Psoas muscle (tissue), 8 donors: ENCODE results near the gene MAML3. TPM values are rescaled to one million over a fixed set of nuclear protein-coding genes. Genes with fewer than 3 reads are reported as not detected.

Source experiments
- ATAC-seq, 4 donors: fragments of 200-7000 bp; cut with Tn5 transposase; one replicate each; pipeline ENCODE4 v1.9.1; 2020; ENCODE audit warnings: moderate library complexity in 3 of 4, mild to moderate bottlenecking in 2 of 4
- DNase-seq, 2 donors: peaks; one replicate each; pipeline ENCODE4 v3.0.0-alpha.2; 2020
- H3K27ac ChIP-seq: fragments of 200-600 bp; one replicate; pipeline ENCODE4 v1.8.0; 2022
- H3K27me3 ChIP-seq, 3 donors: fragments of 200-600 bp in 1 of 3; one replicate each; pipeline versions ENCODE4 v1.6.1 to v1.8.0; 2013 to 2022; ENCODE audit warnings: low read length in 2 of 3, mild to moderate bottlenecking in 2 of 3, moderate library complexity in 1 of 3; ENCODE audit not compliant: insufficient read depth in 3 of 3
- H3K36me3 ChIP-seq, 2 donors: fragments of 200-600 bp in 1 of 2; one replicate each; pipeline versions ENCODE4 v1.6.1 to v1.8.0; 2013 to 2022; ENCODE audit warnings: low read depth in 1 of 2, mild to moderate bottlenecking in 1 of 2, moderate library complexity in 1 of 2; ENCODE audit not compliant: insufficient read depth in 1 of 2
- H3K4me1 ChIP-seq: fragments of 200-600 bp; one replicate; pipeline ENCODE4 v1.8.0; 2022
- H3K4me3 ChIP-seq: fragments of 200-600 bp; one replicate; pipeline ENCODE4 v1.8.0; 2022; ENCODE audit warnings: mild to moderate bottlenecking
- H3K9me3 ChIP-seq: fragments of 200-600 bp; one replicate; pipeline ENCODE4 v1.8.0; 2022
- WGBS, 3 donors: extraction: QIAGEN DNeasy Blood & Tissue Kit; methylation state at CpG; one replicate each; pipeline versions ENCODE4 v1.1.6 to v1.1.7; 2013; 5-methylcytosine and 5-hydroxymethylcytosine counted together
- intact Hi-C, 2 donors: fragments of 100-400 bp; cut with DNase I; formaldehyde crosslinking; loops; one replicate each; pipeline versions ENCODE4 v1.11.0 to v1.14.2; 2022
- polyA plus RNA-seq, 3 donors: library from polyadenylated mRNA; stranded (reverse); fragments of 200-250 nt; gene quantifications; one replicate each; pipeline ENCODE4 v1.2.3, GENCODE V29; 2013
- total RNA-seq, 4 donors: library from RNA; stranded (reverse); fragmentation: NEBNext Ultra II Directional in 2 of 4; extraction: Animal tissue kit (Norgen Biotek cat#: 25700) in 2 of 4; gene quantifications; one replicate each; pipeline versions ENCODE4 v1.2.1 to v1.2.4, GENCODE V29; 2021 to 2023
- TF ChIP-seq, protein P1 (sequence below): fragments of 200-600 bp; IDR thresholded peaks from one replicate; pipeline ENCODE4 v1.8.0; 2022; ENCODE audit warnings: antibody characterized with exemption
- donor health status: healthy with polysubstance abuse.
- donor health status: DM: no; HTN: no; CAD: no; lungs with moderate emphysema.
- donor health status: Bipolar disorder and iron deficiency.
- donor health status: healthy.
- donor health status: DM: yes; HTN: yes; CAD: no.
- donor health status: DM: no; HTN: no; CAD: no.
- donor health status: DM: no; HTN: no; CAD: no.
- donor health status: DM: yes; HTN: yes; CAD: no.

The MAML3 gene
- total and polyA plus RNA-seq, 7 donors: 0.43 to 2.7 (median 0.74) TPM

DNA sequence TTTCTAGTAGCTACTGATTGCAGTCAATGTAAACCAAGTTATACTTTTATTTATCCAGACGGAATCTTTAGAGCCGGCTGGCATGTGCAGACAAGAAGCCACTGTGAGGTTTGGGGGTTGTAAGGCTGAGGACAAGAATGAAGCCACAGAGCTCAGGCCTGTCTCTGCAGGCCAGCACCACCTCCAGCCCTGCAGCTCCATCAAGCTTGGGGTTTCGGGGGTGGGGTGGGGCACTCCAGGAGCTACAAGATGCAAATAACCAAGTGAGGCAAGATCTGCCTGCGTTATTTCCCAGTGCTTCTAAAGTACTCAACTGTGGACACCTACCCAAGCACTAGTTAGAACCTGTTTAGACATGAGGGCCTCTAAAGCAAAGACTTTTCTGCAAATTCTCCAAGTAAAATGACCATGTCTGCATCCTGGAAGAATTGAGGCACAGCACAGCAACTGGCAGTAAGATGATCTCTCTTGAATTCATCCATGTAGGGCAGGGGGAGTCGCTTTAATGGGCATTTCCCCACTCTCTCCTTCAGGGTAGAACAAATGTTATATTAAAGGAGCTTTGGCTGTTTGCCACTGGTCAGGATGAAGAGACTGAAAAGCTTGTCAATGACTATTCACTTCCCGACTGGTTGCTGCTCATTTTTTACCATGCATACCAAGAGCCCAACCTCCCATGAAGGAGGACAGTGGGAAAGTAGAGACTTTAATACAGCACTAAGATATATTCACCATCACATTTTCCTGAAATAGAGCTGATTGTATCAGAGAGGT, 265.8 kb downstream of the MAML3 start:
- Histone ChIP-seq H3K4me3 (no peak overlapping the region), H3K36me3 (no peaks in the 10 kb centered on the region), H3K4me1 (no peaks in the 10 kb centered on the region), H3K27ac (no peak overlapping the region), H3K9me3 (no peaks in the 10 kb centered on the region), H3K27me3 (no peaks in the 10 kb centered on the region)
- TF ChIP-seq, protein P1, sequence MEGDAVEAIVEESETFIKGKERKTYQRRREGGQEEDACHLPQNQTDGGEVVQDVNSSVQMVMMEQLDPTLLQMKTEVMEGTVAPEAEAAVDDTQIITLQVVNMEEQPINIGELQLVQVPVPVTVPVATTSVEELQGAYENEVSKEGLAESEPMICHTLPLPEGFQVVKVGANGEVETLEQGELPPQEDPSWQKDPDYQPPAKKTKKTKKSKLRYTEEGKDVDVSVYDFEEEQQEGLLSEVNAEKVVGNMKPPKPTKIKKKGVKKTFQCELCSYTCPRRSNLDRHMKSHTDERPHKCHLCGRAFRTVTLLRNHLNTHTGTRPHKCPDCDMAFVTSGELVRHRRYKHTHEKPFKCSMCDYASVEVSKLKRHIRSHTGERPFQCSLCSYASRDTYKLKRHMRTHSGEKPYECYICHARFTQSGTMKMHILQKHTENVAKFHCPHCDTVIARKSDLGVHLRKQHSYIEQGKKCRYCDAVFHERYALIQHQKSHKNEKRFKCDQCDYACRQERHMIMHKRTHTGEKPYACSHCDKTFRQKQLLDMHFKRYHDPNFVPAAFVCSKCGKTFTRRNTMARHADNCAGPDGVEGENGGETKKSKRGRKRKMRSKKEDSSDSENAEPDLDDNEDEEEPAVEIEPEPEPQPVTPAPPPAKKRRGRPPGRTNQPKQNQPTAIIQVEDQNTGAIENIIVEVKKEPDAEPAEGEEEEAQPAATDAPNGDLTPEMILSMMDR: no peak
- ATAC-seq (no peak), DNase-seq (no peak)
- WGBS, 3 donors: 78 to 89% (median 81%) methylated on average over 6 of the region's 6 CpGs
- intact Hi-C loops: no loop called here

DNA sequence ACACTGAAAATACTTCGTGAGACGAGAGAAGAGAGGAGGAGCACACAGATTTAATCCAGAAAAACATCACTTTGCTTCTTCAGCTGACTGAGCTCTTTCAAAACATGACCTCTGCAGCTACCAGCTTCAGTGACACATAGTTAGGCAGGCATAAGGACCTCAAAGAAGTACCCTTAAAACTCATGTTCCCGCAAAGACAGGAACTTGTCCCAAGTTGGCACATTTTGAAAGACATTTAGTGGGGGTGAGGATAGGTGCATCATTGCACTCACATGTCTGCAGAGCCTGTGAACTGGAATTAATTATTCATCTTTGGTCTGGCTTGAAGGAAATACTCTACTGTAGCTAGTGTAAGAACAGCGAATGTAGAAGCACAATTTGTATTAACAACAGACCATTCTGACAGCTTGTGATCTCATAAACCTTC, 266.6 kb downstream of the MAML3 start:
- peak in 1 of 4 donors; percentile 27 for ATAC-seq

DNA sequence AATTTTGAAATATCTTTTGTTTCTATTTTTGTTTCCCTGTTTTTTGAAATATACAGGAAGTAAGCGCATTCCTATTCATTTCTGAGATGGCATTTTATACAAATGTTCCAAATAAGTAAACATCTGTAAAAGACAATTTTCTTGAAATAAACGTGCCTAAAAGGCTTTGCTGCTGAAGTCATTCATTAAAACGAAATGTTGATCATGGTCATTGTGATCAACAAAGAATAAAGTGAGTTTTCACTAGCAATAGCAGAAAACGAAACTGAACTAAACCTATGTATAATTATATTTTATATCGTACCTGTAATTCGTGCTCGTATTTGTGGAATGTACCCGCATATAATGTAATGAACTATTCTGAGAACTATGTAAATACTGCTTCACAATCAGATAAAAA, 267.2 kb downstream of the MAML3 start:
- Histone ChIP-seq H3K27ac (no peak overlapping the region), H3K36me3 (no peaks in the 10 kb centered on the region), H3K9me3 (no peaks in the 10 kb centered on the region), H3K27me3 (no peaks in the 10 kb centered on the region), H3K4me1 (no peaks in the 10 kb centered on the region), H3K4me3 (peak overlapping the region; percentile 13)
- intact Hi-C loops: no loop called here
- 71 to 80% (median 71%) methylated on average over 8 of the region's 8 CpGs for WGBS, 3 donors
- TF ChIP-seq, protein P1: no peak
- DNase-seq (no peak), ATAC-seq (no peak)

More for the DNA sequence above, 266.6 kb downstream of the MAML3 start:
- Histone ChIP-seq H3K27ac (no peak overlapping the region), H3K4me3 (peak overlapping the region; percentile 13), H3K4me1 (no peaks in the 10 kb centered on the region), H3K27me3 (no peaks in the 10 kb centered on the region), H3K36me3 (no peaks in the 10 kb centered on the region), H3K9me3 (no peaks in the 10 kb centered on the region)
- 50 to 73% (median 50%) methylated on average over 4 of the region's 4 CpGs for WGBS, 3 donors
- TF ChIP-seq, protein P1: no peak
- DNase-seq: no peak
- intact Hi-C loops: no loop called here

DNA sequence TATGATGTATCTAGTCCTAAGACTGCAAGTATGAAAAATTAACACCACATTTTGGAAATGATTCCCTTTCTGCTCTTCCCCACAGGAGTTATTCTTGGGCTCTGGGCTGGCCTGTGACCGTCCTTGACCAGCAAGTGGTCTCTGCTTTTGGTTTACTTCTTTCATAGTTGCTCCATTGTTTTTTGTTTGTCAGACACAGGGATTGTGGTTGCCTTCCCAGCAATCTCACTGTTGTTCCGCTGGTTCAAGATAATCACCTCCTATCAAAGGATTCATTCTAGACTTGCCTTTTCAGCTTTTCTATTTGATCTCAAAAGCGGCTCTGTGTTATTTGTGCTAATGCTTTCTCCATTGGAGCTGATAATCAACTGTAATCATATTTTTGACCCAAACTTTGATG, 269.5 kb downstream of the MAML3 start:
- Histone ChIP-seq H3K27ac (no peak overlapping the region), H3K36me3 (no peaks in the 10 kb centered on the region), H3K9me3 (no peaks in the 10 kb centered on the region), H3K4me3 (no peak overlapping the region), H3K27me3 (peaks cover 0 to 1% (median 0%) of the 10 kb centered on the region in 3 donors), H3K4me1 (no peaks in the 10 kb centered on the region)
- DNase-seq: no peak
- intact Hi-C loops: no loop called here
- TF ChIP-seq, protein P1: no peak
- ATAC-seq: no peak
- 93 to 94% (median 94%) methylated on average over 3 of the region's 3 CpGs for WGBS, 3 donors
